BJ (cell line): Measurements from ENCODE around the gene SMAD7. TPM values are rescaled to one million over a fixed set of nuclear protein-coding genes. Genes with fewer than 3 reads are reported as not detected.
A peak's percentile ranks its signal among the peaks of the same experiment; 100 is the strongest.

ENCODE experiments used
- CTCF ChIA-PET: fragments of 350-600 bp; formaldehyde crosslinking; extraction: SDS; loops from one replicate; lab custom pipeline; 2021; ENCODE audit warnings: antibody characterized with exemption, inconsistent platforms; lab: Yijun Ruan, JAX
- POLR2A ChIA-PET: fragments of 300-600 bp; sonication (Branson Sonifier 250); formaldehyde crosslinking; extraction: SDS; loops from one replicate; lab custom pipeline; 2021; ENCODE audit warnings: antibody characterized with exemption; lab: Charles Lee
- DNase-seq: peaks from one replicate; pipeline ENCODE4 v3.0.0-alpha.2; 2011; ENCODE audit warnings: low read depth
- H3K27me3 ChIP-seq: 2 replicates; pipeline ENCODE4 v1.6.0; 2011; ENCODE audit warnings: low read length; ENCODE audit not compliant: control insufficient read depth, insufficient read depth
- H3K36me3 ChIP-seq: 2 replicates; pipeline ENCODE4 v1.5.1; 2011; ENCODE audit warnings: low read length; ENCODE audit not compliant: control insufficient read depth, insufficient read depth
- H3K4me3 ChIP-seq: 2 replicates; pipeline ENCODE4 v1.5.1; 2011; ENCODE audit warnings: low read depth, mild to moderate bottlenecking, control low read depth, low read length
- CTCF ChIP-seq: IDR thresholded peaks from 2 replicates; pipeline ENCODE4 v1.5.1; 2011; ENCODE audit warnings: low read depth, mild to moderate bottlenecking, control low read depth, inconsistent platforms, low read length, moderate library complexity; ENCODE audit not compliant: insufficient read depth
- polyA plus RNA-seq: library from polyadenylated mRNA; depleted of rRNA; stranded (reverse); fragments of >200 nt; gene quantifications from 2 replicates; pipeline ENCODE4 v1.2.3, GENCODE V29; 2011

The SMAD7 gene
- polyA plus RNA-seq, 1 experiment = 24.2 TPM

GRCh38 chr18:48924630-48925490, 25.9 kb downstream of the SMAD7 start:
- CTCF ChIA-PET = no interaction called here
- Histone ChIP-seq H3K36me3 (peaks cover 11% of the 10 kb centered on the region), H3K4me3 (no peak overlapping the region), H3K27me3 (no peaks in the 10 kb centered on the region)
- POLR2A ChIA-PET = no interaction called here
- no peak for TF ChIP-seq CTCF
- DNase-seq = no peak

GRCh38 chr18:48923746-48924629, 26.8 kb downstream of the SMAD7 start:
- no peak for DNase-seq
- peaks cover 11% of the 10 kb centered on the region for H3K36me3 ChIP-seq
- no peak overlapping the region for H3K4me3 ChIP-seq
- no peaks in the 10 kb centered on the region for H3K27me3 ChIP-seq
- POLR2A ChIA-PET = interaction anchor here (1.0 kb wide), 1 partner anchor 28 kb away, joined by 4 read pairs; no protein-coding TSS in a partner anchor
- CTCF ChIA-PET = interaction anchor here (1.2 kb wide), 1 partner anchor 13 kb away, joined by 3 read pairs; no protein-coding TSS in a partner anchor
- TF ChIP-seq CTCF = no peak

- TF ChIP-seq CTCF = no peak
- Histone ChIP-seq H3K4me3 (no peak overlapping the region; the same call in 1 of the 2 replicates), H3K36me3 (peaks cover 11% of the 10 kb centered on the region), H3K27me3 (no peaks in the 10 kb centered on the region)
- ChIA-PET CTCF (interaction anchor here (1.0 to 1.2 kb wide), 2 partner anchors 14 to 24 kb away, joined by 3 to 4 read pairs; no protein-coding TSS in a partner anchor), POLR2A (interaction anchor here (1.0 kb wide), 1 partner anchor 29 kb away, joined by 4 read pairs; no protein-coding TSS in a partner anchor)
- peak; percentile 87 for DNase-seq
These were observed 27.7 kb downstream of the SMAD7 start for GRCh38 chr18:48922801-48923730.

GRCh38 chr18:48922226-48922800, 28.5 kb downstream of the SMAD7 start:
- ChIA-PET CTCF (interaction anchor here (1.0 kb wide), 1 partner anchor 24 kb away, joined by 4 read pairs; no protein-coding TSS in a partner anchor), POLR2A (no interaction called here)
- TF ChIP-seq CTCF = no peak
- Histone ChIP-seq H3K27me3 (no peaks in the 10 kb centered on the region), H3K4me3 (no peak overlapping the region; the same call in 1 of the 2 replicates), H3K36me3 (peaks cover 11% of the 10 kb centered on the region)
- DNase-seq = no peak
